KMS-11 (cell line): Measurements from ENCODE around the gene HNRNPAB.
"Not testable (repeated sequence)": the region's sequence is repeated elsewhere in the genome, so short reads cannot be mapped to it uniquely, and the experiment has no call there.

Experiments used
- H2AFZ ChIP-seq: fragments of 200-600 bp; sonication (generic); 2 replicates; pipeline ENCODE4 v1.6.1; 2016; ENCODE audit warnings: antibody characterized with exemption, mixed run types, low read depth
- H3K27ac ChIP-seq: fragments of 200-600 bp; sonication (generic); 2 replicates; pipeline ENCODE4 v1.6.1; 2016; ENCODE audit warnings: mild to moderate bottlenecking, mixed run types
- H3K27me3 ChIP-seq: fragments of 200-600 bp; sonication (generic); 2 replicates; pipeline ENCODE4 v1.6.1; 2017; ENCODE audit warnings: mild to moderate bottlenecking, low read depth, mixed run types, moderate library complexity; ENCODE audit not compliant: insufficient read depth
- H3K36me3 ChIP-seq: fragments of 200-600 bp; sonication (generic); 2 replicates; pipeline ENCODE4 v1.6.1; 2017; ENCODE audit warnings: mild to moderate bottlenecking, mixed run types; ENCODE audit not compliant: insufficient read depth
- H3K4me1 ChIP-seq: fragments of 200-600 bp; sonication (generic); 2 replicates; pipeline ENCODE4 v1.6.1; 2016; ENCODE audit warnings: mild to moderate bottlenecking, low read depth, mixed run types; ENCODE audit not compliant: poor library complexity, severe bottlenecking
- H3K4me2 ChIP-seq: fragments of 200-600 bp; sonication (generic); 2 replicates; pipeline ENCODE4 v1.7.0; 2016; ENCODE audit warnings: mild to moderate bottlenecking, mixed run types
- H3K4me3 ChIP-seq: fragments of 200-600 bp; sonication (generic); IDR thresholded peaks from 2 replicates; pipeline ENCODE4 v1.6.1; 2017; ENCODE audit warnings: low read depth, low read length, mixed read lengths; ENCODE audit not compliant: insufficient read depth
- H3K79me2 ChIP-seq: fragments of 200-600 bp; sonication (generic); 2 replicates; pipeline ENCODE4 v1.6.1; 2016; ENCODE audit warnings: low read depth, mixed run types; ENCODE audit not compliant: insufficient read depth
- H3K9ac ChIP-seq: fragments of 200-600 bp; sonication (generic); 2 replicates; pipeline ENCODE4 v1.6.1; 2016; ENCODE audit warnings: mild to moderate bottlenecking, mixed run types
- H4K20me1 ChIP-seq: fragments of 200-600 bp; sonication (generic); 2 replicates; pipeline ENCODE4 v1.6.1; 2016; ENCODE audit warnings: mild to moderate bottlenecking, mixed run types; ENCODE audit not compliant: insufficient read depth
- CTCF ChIP-seq: fragments of 200-600 bp; sonication (generic); conservative IDR thresholded peaks from 2 replicates; pipeline ENCODE4 v1.6.1; 2017; ENCODE audit warnings: low read depth, mild to moderate bottlenecking, antibody characterized with exemption, low read length, moderate library complexity, mixed read lengths

The HNRNPAB gene

DNA sequence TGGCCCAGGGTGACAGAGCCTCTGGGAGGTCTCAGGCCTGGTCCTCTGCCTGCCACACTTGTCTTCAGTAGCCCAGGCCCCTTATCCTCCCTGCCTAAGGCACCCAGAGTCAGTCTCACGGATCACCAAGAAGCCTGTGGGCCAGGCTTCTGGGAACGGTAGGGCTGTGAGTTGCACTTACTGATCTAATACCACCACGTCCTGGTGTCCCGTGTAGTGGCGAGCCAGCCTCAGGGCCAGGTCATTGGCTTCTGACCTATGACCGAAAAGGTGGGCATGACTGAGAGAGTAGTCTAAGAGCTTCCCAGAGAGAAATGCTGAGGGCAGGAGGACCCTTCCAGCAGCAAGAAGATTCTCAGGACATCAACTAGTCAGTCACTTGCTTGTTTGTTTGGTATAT, 20.8 kb downstream of the HNRNPAB start:
- H3K4me2 ChIP-seq: no peak overlapping the region
- H3K9ac ChIP-seq: no peak overlapping the region
- H3K79me2 ChIP-seq: peaks cover 4% of the 10 kb centered on the region; the same call in 1 of the 2 replicates
- H3K27me3 ChIP-seq: no peaks in the 10 kb centered on the region
- H3K36me3 ChIP-seq: no peaks in the 10 kb centered on the region
- H3K27ac ChIP-seq: no peak overlapping the region
- no peaks in the 10 kb centered on the region for H3K4me1 ChIP-seq
- TF ChIP-seq CTCF: no peak
- no peak overlapping the region for H2AFZ ChIP-seq
- H4K20me1 ChIP-seq: no peaks in the 10 kb centered on the region
- no peak overlapping the region for H3K4me3 ChIP-seq

DNA sequence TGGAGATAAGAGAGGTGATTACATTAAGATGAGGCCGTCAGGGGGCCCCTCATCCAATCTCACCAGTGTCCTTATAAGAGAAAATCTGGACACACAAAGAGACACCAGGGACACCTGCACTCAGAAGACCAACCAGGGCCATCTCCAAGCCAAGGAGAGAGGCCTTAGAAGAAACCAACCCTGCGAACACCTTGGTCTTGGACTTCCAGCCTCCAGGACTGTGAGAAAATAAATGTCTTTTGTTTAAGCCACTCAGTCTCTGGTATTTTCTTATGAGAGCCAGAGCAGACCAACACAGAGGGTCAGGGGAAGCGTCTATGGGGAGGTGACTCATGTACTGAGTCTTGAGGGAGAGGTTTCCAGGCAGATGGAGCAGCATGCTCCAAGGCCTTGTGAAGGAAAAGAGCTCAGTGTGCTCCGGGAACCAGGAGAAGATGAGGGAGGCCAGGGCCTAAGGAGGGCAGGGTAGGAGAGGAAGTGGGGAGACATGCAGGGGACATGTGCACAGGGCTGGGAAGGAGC, 22.9 kb downstream of the HNRNPAB start:
- Histone ChIP-seq H3K27ac (no peak overlapping the region), H3K4me2 (no peak overlapping the region), H4K20me1 (no peaks in the 10 kb centered on the region), H3K36me3 (no peaks in the 10 kb centered on the region), H3K79me2 (peaks cover 18% of the 10 kb centered on the region; the same call in 1 of the 2 replicates), H2AFZ (no peak overlapping the region), H3K4me3 (no peak overlapping the region), H3K4me1 (peaks cover 6% of the 10 kb centered on the region), H3K27me3 (no peaks in the 10 kb centered on the region), H3K9ac (no peak overlapping the region)
- TF ChIP-seq CTCF: no peak

- Histone ChIP-seq H4K20me1 (no peaks in the 10 kb centered on the region), H3K79me2 (peaks cover 18% of the 10 kb centered on the region; the same call in 1 of the 2 replicates)
These were observed 23.6 kb downstream of the HNRNPAB start for GRCh38 chr5:178227929-178228328.

DNA sequence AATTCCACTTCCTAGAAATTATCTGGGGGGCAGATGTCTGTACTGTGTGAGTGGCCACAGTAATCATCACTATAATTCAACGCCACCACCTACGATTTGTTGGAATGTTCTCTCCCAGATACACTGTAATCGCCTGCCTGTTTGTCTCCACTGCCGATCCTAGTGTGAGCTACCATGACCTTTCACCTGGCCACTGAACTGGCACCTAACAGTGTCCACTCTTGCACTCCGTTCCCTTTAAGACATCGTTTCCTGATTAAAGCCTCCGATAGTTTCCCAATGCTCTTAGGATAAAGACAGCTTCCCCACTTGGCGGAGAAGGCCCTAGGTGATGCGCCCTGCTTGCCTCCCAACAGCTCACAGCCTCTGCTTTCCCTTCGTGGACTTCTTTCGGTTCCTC, 24.3 kb downstream of the HNRNPAB start:
- Histone ChIP-seq H3K9ac (no peak overlapping the region), H3K27ac (no peak overlapping the region), H3K36me3 (no peaks in the 10 kb centered on the region), H3K79me2 (peaks cover 18% of the 10 kb centered on the region; the same call in 1 of the 2 replicates), H3K4me2 (no peak overlapping the region), H2AFZ (no peak overlapping the region), H4K20me1 (no peaks in the 10 kb centered on the region), H3K4me3 (no peak overlapping the region), H3K27me3 (no peaks in the 10 kb centered on the region), H3K4me1 (peaks cover 6% of the 10 kb centered on the region)
- no peak for TF ChIP-seq CTCF

More at GRCh38 chr5:178227929-178228328, 23.6 kb downstream of the HNRNPAB start:
- Histone ChIP-seq H2AFZ (no peak overlapping the region), H3K9ac (no peak overlapping the region), H3K27me3 (no peaks in the 10 kb centered on the region), H3K4me2 (no peak overlapping the region), H3K36me3 (no peaks in the 10 kb centered on the region), H3K27ac (no peak overlapping the region), H3K4me1 (peaks cover 6% of the 10 kb centered on the region), H3K4me3 (no peak overlapping the region)
- TF ChIP-seq CTCF: no peak

DNA sequence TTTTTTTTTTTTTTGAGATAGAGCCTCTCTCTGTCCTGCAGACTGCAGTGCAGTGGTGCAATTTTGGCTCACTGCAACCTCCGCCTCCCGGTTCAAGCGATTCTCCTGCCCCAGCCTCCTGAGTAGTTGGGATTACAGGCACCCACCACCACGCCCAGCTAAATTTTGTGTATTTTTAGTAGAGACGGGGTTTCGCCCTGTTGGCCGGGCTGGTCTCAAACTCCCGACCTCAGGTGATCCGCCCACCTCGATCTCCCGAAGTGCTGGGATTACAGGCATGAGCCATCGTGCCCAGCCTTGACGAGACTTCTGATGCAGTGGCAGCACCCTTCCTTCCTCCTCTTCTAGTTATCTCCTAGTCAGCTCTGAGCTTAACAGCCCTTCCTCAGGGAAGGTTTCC, 24.8 kb downstream of the HNRNPAB start:
- not testable (repeated sequence) for H3K27ac ChIP-seq, H3K9ac ChIP-seq, H3K4me2 ChIP-seq, H4K20me1 ChIP-seq, H3K27me3 ChIP-seq, H2AFZ ChIP-seq, H3K4me3 ChIP-seq, H3K36me3 ChIP-seq, H3K4me1 ChIP-seq
- H3K79me2 ChIP-seq: peaks cover 18% of the 10 kb centered on the region; the same call in 1 of the 2 replicates
